Liver (tissue), 9 donors: ENCODE results near the gene TCAP. TPM values are rescaled to one million over a fixed set of nuclear protein-coding genes. Genes with fewer than 3 reads are reported as not detected.

Source experiments
- DNase-seq: peaks from one replicate; pipeline ENCODE4 v3.0.0-alpha.2; 2017; ENCODE audit warnings: low spot score
- H3K27ac ChIP-seq, 2 donors: one replicate each; pipeline ENCODE4 v1.7.0; 2013; ENCODE audit warnings: inconsistent platforms in 2 of 2, low read length in 2 of 2, control low read depth in 1 of 2, low read depth in 1 of 2, mild to moderate bottlenecking in 1 of 2
- H3K27me3 ChIP-seq, 4 donors: one replicate each; pipeline versions ENCODE4 v1.6.1 to v1.7.0; 2013; ENCODE audit warnings: low read length in 3 of 4, inconsistent platforms in 1 of 4, mild to moderate bottlenecking in 1 of 4, moderate library complexity in 1 of 4; ENCODE audit not compliant: control insufficient read depth in 4 of 4, insufficient read depth in 4 of 4
- H3K36me3 ChIP-seq, 4 donors: one replicate each; pipeline versions ENCODE4 v1.6.1 to v1.7.0; 2013; ENCODE audit warnings: low read length in 3 of 4, mild to moderate bottlenecking in 3 of 4, low read depth in 1 of 4, moderate library complexity in 1 of 4; ENCODE audit not compliant: control insufficient read depth in 4 of 4, insufficient read depth in 3 of 4
- H3K4me1 ChIP-seq, 4 donors: one replicate each; pipeline versions ENCODE4 v1.6.1 to v1.7.0; 2013; ENCODE audit warnings: low read length in 3 of 4, mild to moderate bottlenecking in 3 of 4, moderate library complexity in 1 of 4; ENCODE audit not compliant: control insufficient read depth in 4 of 4, insufficient read depth in 4 of 4
- H3K4me3 ChIP-seq, 3 donors: one replicate each; pipeline versions ENCODE4 v1.6.1 to v1.7.0; 2013; ENCODE audit warnings: low read length in 3 of 3, control low read depth in 1 of 3, low read depth in 1 of 3, mild to moderate bottlenecking in 1 of 3
- H3K9ac ChIP-seq, 2 donors: one replicate each; pipeline ENCODE4 v1.7.0; 2013; ENCODE audit warnings: low read length in 2 of 2, mild to moderate bottlenecking in 2 of 2, moderate library complexity in 2 of 2, control low read depth in 1 of 2, low read depth in 1 of 2
- H3K9me3 ChIP-seq, 4 donors: one replicate each; pipeline versions ENCODE4 v1.6.1 to v1.7.0; 2013; ENCODE audit warnings: low read length in 3 of 4; ENCODE audit not compliant: control insufficient read depth in 4 of 4
- EGR1 ChIP-seq, 2 donors: IDR thresholded peaks; 2 replicates each; pipeline ENCODE4 v1.6.1; 2016 to 2018; ENCODE audit warnings: antibody characterized with exemption in 2 of 2, low read depth in 2 of 2
- FOXA1 ChIP-seq: IDR thresholded peaks from 2 replicates; pipeline ENCODE4 v1.6.1; 2016; ENCODE audit warnings: antibody characterized with exemption
- FOXA2 ChIP-seq: IDR thresholded peaks from 2 replicates; pipeline ENCODE4 v1.6.1; 2016; ENCODE audit warnings: antibody characterized with exemption
- GABPA ChIP-seq, 2 donors: IDR thresholded peaks in 1 of 2; conservative IDR thresholded peaks in 1 of 2; 2 replicates each; pipeline ENCODE4 v1.6.1; 2016; ENCODE audit warnings: antibody characterized with exemption in 2 of 2, mild to moderate bottlenecking in 1 of 2, moderate library complexity in 1 of 2
- HNF4G ChIP-seq: IDR thresholded peaks from 2 replicates; pipeline ENCODE4 v1.6.1; 2016; ENCODE audit warnings: antibody characterized with exemption
- JUND ChIP-seq, 2 donors: IDR thresholded peaks; 2 replicates each; pipeline ENCODE4 v1.6.1; 2016; ENCODE audit warnings: antibody characterized with exemption in 2 of 2
- RAD21 ChIP-seq, 2 donors: IDR thresholded peaks; 2 replicates each; pipeline ENCODE4 v1.6.1; 2016; ENCODE audit warnings: antibody characterized with exemption in 2 of 2, mild to moderate bottlenecking in 2 of 2
- RXRA ChIP-seq, 2 donors: IDR thresholded peaks; 2 replicates each; pipeline ENCODE4 v1.6.1; 2017 to 2018; ENCODE audit warnings: antibody characterized with exemption in 2 of 2, mild to moderate bottlenecking in 1 of 2
- SP1 ChIP-seq: IDR thresholded peaks from 2 replicates; pipeline ENCODE4 v1.6.1; 2018; ENCODE audit warnings: antibody characterized with exemption, mild to moderate bottlenecking
- TAF1 ChIP-seq: conservative IDR thresholded peaks from 2 replicates; pipeline ENCODE4 v1.6.1; 2016; ENCODE audit warnings: antibody characterized with exemption, mild to moderate bottlenecking
- YY1 ChIP-seq: IDR thresholded peaks from 2 replicates; pipeline ENCODE4 v1.6.1; 2016; ENCODE audit warnings: antibody characterized with exemption, mild to moderate bottlenecking
- WGBS: extraction: QIAGEN DNeasy Blood & Tissue Kit; methylation state at CpG from one replicate; pipeline ENCODE4 v1.1.7; 2013; 5-methylcytosine and 5-hydroxymethylcytosine counted together
- polyA plus RNA-seq, 2 donors: library from polyadenylated mRNA; stranded (reverse) in 1 of 2; unstranded in 1 of 2; fragments of 200-250 nt in 1 of 2; fragments of >200 nt in 1 of 2; fragmentation: Nextera tagmentation in 1 of 2; extraction: Ambion mirVana in 1 of 2; gene quantifications; one replicate each; pipeline versions ENCODE4 v1.2.1 to v1.2.3, GENCODE V29; 2013 to 2015
- total RNA-seq, 2 donors: library from RNA; depleted of rRNA; stranded (reverse); fragments of >200 nt; gene quantifications; one replicate each; pipeline ENCODE4 v1.2.3, GENCODE V29; 2014
- TF ChIP-seq, protein P1 (sequence below): fragments of 150-350 bp; IDR thresholded peaks from 2 replicates; pipeline ENCODE4 v1.5.1; 2017; ENCODE audit warnings: improper control_type of control experiment, low read depth, low read length; ENCODE audit not compliant: missing input control
- TF ChIP-seq, protein P2 (sequence below): IDR thresholded peaks from 2 replicates; pipeline ENCODE4 v1.6.1; 2016; ENCODE audit warnings: antibody characterized with exemption
- TF ChIP-seq, protein P3 (sequence below): IDR thresholded peaks from 2 replicates; pipeline ENCODE4 v1.6.1; 2016; ENCODE audit warnings: antibody characterized with exemption
- TF ChIP-seq, protein P4 (sequence below): IDR thresholded peaks from 2 replicates; pipeline ENCODE4 v1.6.1; 2016; ENCODE audit warnings: antibody characterized with exemption
- TF ChIP-seq, protein P5 (sequence below): IDR thresholded peaks from 2 replicates; pipeline ENCODE4 v1.6.1; 2016; ENCODE audit warnings: antibody characterized with exemption, mild to moderate bottlenecking
- donor health status: healthy.
- donor health status: healthy.
- donor health status: healthy.
- donor health status: healthy.
- donor health status: healthy.

Gene TCAP
- total and polyA plus RNA-seq, 4 donors = 0.14 to 0.67 (median 0.22) TPM; not detected in 1

DNA sequence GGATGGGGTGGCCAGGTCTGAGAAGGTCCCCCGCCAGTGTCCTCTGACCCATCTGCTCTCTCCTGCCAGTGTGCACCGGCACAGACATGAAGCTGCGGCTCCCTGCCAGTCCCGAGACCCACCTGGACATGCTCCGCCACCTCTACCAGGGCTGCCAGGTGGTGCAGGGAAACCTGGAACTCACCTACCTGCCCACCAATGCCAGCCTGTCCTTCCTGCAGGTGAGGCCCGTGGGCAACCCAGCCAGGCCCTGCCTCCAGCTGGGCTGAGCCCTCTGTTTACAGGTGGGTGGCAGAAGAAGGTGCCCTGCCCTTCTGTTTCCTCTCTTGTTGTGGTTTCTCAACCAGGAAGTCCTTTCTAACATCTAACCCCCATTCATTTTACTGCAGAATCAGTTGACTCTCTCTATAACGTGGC lies 41.8 kb downstream of the TCAP start:
- Histone ChIP-seq H3K9ac (no peak overlapping the region), H3K4me1 (peaks cover 26 to 53% (median 49%) of the 10 kb centered on the region in 4 donors), H3K27me3 (no peaks in the 10 kb centered on the region), H3K9me3 (no peaks in the 10 kb centered on the region), H3K4me3 (no peak overlapping the region), H3K36me3 (peaks cover 0 to 22% (median 5%) of the 10 kb centered on the region in 4 donors), H3K27ac (peak overlapping the region; percentile 15 to 98)
- no peak for DNase-seq
- WGBS = 76% methylated on average over 7 of the region's 7 CpGs
- TF ChIP-seq, protein P1, sequence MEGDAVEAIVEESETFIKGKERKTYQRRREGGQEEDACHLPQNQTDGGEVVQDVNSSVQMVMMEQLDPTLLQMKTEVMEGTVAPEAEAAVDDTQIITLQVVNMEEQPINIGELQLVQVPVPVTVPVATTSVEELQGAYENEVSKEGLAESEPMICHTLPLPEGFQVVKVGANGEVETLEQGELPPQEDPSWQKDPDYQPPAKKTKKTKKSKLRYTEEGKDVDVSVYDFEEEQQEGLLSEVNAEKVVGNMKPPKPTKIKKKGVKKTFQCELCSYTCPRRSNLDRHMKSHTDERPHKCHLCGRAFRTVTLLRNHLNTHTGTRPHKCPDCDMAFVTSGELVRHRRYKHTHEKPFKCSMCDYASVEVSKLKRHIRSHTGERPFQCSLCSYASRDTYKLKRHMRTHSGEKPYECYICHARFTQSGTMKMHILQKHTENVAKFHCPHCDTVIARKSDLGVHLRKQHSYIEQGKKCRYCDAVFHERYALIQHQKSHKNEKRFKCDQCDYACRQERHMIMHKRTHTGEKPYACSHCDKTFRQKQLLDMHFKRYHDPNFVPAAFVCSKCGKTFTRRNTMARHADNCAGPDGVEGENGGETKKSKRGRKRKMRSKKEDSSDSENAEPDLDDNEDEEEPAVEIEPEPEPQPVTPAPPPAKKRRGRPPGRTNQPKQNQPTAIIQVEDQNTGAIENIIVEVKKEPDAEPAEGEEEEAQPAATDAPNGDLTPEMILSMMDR = no peak
- TF ChIP-seq JUND (IDR thresholded peaks at IDR 0.05) = no peak
- TF ChIP-seq TAF1 = no peak
- TF ChIP-seq EGR1 (IDR thresholded peaks at IDR 0.05; ENCODE audit: low read depth in 2 of 2) = no peak
- TF ChIP-seq, protein P2, sequence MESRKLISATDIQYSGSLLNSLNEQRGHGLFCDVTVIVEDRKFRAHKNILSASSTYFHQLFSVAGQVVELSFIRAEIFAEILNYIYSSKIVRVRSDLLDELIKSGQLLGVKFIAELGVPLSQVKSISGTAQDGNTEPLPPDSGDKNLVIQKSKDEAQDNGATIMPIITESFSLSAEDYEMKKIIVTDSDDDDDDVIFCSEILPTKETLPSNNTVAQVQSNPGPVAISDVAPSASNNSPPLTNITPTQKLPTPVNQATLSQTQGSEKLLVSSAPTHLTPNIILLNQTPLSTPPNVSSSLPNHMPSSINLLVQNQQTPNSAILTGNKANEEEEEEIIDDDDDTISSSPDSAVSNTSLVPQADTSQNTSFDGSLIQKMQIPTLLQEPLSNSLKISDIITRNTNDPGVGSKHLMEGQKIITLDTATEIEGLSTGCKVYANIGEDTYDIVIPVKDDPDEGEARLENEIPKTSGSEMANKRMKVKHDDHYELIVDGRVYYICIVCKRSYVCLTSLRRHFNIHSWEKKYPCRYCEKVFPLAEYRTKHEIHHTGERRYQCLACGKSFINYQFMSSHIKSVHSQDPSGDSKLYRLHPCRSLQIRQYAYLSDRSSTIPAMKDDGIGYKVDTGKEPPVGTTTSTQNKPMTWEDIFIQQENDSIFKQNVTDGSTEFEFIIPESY = no peak
- no peak for TF ChIP-seq FOXA1
- TF ChIP-seq, protein P3, sequence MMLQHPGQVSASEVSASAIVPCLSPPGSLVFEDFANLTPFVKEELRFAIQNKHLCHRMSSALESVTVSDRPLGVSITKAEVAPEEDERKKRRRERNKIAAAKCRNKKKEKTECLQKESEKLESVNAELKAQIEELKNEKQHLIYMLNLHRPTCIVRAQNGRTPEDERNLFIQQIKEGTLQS = no peak
- TF ChIP-seq YY1 = no peak
- TF ChIP-seq HNF4G = no peak
- TF ChIP-seq FOXA2 = no peak
- no peak for TF ChIP-seq RXRA (IDR thresholded peaks at IDR 0.05)
- TF ChIP-seq GABPA (IDR thresholded peaks at IDR 0.05 in 1 of 2, conservative IDR thresholded peaks at IDR 0.05 in 1 of 2) = no peak
- TF ChIP-seq, protein P4, sequence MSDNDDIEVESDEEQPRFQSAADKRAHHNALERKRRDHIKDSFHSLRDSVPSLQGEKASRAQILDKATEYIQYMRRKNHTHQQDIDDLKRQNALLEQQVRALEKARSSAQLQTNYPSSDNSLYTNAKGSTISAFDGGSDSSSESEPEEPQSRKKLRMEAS = no peak
- TF ChIP-seq RAD21 (IDR thresholded peaks at IDR 0.05) = no peak
- TF ChIP-seq, protein P5, sequence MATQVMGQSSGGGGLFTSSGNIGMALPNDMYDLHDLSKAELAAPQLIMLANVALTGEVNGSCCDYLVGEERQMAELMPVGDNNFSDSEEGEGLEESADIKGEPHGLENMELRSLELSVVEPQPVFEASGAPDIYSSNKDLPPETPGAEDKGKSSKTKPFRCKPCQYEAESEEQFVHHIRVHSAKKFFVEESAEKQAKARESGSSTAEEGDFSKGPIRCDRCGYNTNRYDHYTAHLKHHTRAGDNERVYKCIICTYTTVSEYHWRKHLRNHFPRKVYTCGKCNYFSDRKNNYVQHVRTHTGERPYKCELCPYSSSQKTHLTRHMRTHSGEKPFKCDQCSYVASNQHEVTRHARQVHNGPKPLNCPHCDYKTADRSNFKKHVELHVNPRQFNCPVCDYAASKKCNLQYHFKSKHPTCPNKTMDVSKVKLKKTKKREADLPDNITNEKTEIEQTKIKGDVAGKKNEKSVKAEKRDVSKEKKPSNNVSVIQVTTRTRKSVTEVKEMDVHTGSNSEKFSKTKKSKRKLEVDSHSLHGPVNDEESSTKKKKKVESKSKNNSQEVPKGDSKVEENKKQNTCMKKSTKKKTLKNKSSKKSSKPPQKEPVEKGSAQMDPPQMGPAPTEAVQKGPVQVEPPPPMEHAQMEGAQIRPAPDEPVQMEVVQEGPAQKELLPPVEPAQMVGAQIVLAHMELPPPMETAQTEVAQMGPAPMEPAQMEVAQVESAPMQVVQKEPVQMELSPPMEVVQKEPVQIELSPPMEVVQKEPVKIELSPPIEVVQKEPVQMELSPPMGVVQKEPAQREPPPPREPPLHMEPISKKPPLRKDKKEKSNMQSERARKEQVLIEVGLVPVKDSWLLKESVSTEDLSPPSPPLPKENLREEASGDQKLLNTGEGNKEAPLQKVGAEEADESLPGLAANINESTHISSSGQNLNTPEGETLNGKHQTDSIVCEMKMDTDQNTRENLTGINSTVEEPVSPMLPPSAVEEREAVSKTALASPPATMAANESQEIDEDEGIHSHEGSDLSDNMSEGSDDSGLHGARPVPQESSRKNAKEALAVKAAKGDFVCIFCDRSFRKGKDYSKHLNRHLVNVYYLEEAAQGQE = no peak
- no peak for TF ChIP-seq SP1
